Ishikawa (cell line): ENCODE results near the gene SART3.

Experiments
- CEBPB ChIP-seq: IDR thresholded peaks from 2 replicates; pipeline ENCODE4 v1.6.1; 2012
- CREB1 ChIP-seq: IDR thresholded peaks from 2 replicates; pipeline ENCODE4 v1.6.1; 2012; ENCODE audit warnings: low read depth
- EGR1 ChIP-seq: IDR thresholded peaks from 2 replicates; pipeline ENCODE4 v1.6.1; 2012
- EP300 ChIP-seq: IDR thresholded peaks from 2 replicates; pipeline ENCODE4 v1.6.1; 2012; ENCODE audit warnings: borderline replicate concordance
- NFIC ChIP-seq: IDR thresholded peaks from 2 replicates; pipeline ENCODE4 v1.6.1; 2012
- RAD21 ChIP-seq: IDR thresholded peaks from 2 replicates; pipeline ENCODE4 v1.6.1; 2012; ENCODE audit warnings: low read depth
- TAF1 ChIP-seq: IDR thresholded peaks from 2 replicates; pipeline ENCODE4 v1.6.1; 2012; ENCODE audit warnings: low read depth, mild to moderate bottlenecking
- TCF12 ChIP-seq: IDR thresholded peaks from 2 replicates; pipeline ENCODE4 v1.6.1; 2012; ENCODE audit warnings: low read depth
- TEAD4 ChIP-seq: IDR thresholded peaks from 2 replicates; pipeline ENCODE4 v1.6.1; 2012
- YY1 ChIP-seq: IDR thresholded peaks from 2 replicates; pipeline ENCODE4 v1.6.1; 2012; ENCODE audit warnings: low read depth
- ZBTB7A ChIP-seq: IDR thresholded peaks from 2 replicates; pipeline ENCODE4 v1.6.1; 2012; ENCODE audit warnings: low read depth
- TF ChIP-seq, protein P1 (sequence below): IDR thresholded peaks from 2 replicates; pipeline ENCODE4 v1.6.1; 2012
- TF ChIP-seq, protein P2 (sequence below): IDR thresholded peaks from 2 replicates; pipeline ENCODE4 v1.6.1; 2012; ENCODE audit warnings: low read depth, mild to moderate bottlenecking

DNA sequence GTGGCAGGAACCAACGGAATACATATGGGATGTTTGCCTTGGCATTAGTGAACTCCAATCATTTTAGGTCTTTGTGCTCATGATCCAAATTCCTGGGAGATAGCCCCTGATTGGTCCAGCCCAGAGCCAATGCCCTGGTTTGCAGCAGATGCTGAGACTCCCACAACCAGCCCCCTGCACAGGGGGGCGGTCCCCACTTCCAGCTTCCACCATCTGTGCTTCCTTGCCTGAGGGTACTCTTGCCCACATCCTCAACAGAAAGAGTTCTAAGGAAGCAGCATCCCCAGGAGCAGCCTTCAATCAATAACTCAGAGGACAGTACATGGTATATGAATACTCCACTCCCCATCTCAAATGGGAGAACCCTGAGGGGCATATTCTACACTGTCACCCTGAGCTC is 85.6 kb downstream of the SART3 start:
- TF ChIP-seq TAF1 (no peak), EP300 (no peak), YY1 (no peak), TCF12 (no peak), TEAD4 (no peak), RAD21 (no peak), EGR1 (no peak), CREB1 (no peak), NFIC (no peak), CEBPB (no peak), ZBTB7A (no peak)
- TF ChIP-seq, protein P1, sequence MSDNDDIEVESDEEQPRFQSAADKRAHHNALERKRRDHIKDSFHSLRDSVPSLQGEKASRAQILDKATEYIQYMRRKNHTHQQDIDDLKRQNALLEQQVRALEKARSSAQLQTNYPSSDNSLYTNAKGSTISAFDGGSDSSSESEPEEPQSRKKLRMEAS = no peak
- TF ChIP-seq, protein P2, sequence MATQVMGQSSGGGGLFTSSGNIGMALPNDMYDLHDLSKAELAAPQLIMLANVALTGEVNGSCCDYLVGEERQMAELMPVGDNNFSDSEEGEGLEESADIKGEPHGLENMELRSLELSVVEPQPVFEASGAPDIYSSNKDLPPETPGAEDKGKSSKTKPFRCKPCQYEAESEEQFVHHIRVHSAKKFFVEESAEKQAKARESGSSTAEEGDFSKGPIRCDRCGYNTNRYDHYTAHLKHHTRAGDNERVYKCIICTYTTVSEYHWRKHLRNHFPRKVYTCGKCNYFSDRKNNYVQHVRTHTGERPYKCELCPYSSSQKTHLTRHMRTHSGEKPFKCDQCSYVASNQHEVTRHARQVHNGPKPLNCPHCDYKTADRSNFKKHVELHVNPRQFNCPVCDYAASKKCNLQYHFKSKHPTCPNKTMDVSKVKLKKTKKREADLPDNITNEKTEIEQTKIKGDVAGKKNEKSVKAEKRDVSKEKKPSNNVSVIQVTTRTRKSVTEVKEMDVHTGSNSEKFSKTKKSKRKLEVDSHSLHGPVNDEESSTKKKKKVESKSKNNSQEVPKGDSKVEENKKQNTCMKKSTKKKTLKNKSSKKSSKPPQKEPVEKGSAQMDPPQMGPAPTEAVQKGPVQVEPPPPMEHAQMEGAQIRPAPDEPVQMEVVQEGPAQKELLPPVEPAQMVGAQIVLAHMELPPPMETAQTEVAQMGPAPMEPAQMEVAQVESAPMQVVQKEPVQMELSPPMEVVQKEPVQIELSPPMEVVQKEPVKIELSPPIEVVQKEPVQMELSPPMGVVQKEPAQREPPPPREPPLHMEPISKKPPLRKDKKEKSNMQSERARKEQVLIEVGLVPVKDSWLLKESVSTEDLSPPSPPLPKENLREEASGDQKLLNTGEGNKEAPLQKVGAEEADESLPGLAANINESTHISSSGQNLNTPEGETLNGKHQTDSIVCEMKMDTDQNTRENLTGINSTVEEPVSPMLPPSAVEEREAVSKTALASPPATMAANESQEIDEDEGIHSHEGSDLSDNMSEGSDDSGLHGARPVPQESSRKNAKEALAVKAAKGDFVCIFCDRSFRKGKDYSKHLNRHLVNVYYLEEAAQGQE = no peak
